KMS-11 (cell line): ENCODE data around the gene SGCE.

Experiments
- H2AFZ ChIP-seq: fragments of 200-600 bp; sonication (generic); 2 replicates; pipeline ENCODE4 v1.6.1; 2016; ENCODE audit warnings: antibody characterized with exemption, mixed run types, low read depth
- H3K27ac ChIP-seq: fragments of 200-600 bp; sonication (generic); 2 replicates; pipeline ENCODE4 v1.6.1; 2016; ENCODE audit warnings: mild to moderate bottlenecking, mixed run types
- H3K27me3 ChIP-seq: fragments of 200-600 bp; sonication (generic); 2 replicates; pipeline ENCODE4 v1.6.1; 2017; ENCODE audit warnings: mild to moderate bottlenecking, low read depth, mixed run types, moderate library complexity; ENCODE audit not compliant: insufficient read depth
- H3K36me3 ChIP-seq: fragments of 200-600 bp; sonication (generic); 2 replicates; pipeline ENCODE4 v1.6.1; 2017; ENCODE audit warnings: mild to moderate bottlenecking, mixed run types; ENCODE audit not compliant: insufficient read depth
- H3K4me1 ChIP-seq: fragments of 200-600 bp; sonication (generic); 2 replicates; pipeline ENCODE4 v1.6.1; 2016; ENCODE audit warnings: mild to moderate bottlenecking, low read depth, mixed run types; ENCODE audit not compliant: poor library complexity, severe bottlenecking
- H3K4me2 ChIP-seq: fragments of 200-600 bp; sonication (generic); 2 replicates; pipeline ENCODE4 v1.7.0; 2016; ENCODE audit warnings: mild to moderate bottlenecking, mixed run types
- H3K4me3 ChIP-seq: fragments of 200-600 bp; sonication (generic); IDR thresholded peaks from 2 replicates; pipeline ENCODE4 v1.6.1; 2017; ENCODE audit warnings: low read depth, low read length, mixed read lengths; ENCODE audit not compliant: insufficient read depth
- H3K79me2 ChIP-seq: fragments of 200-600 bp; sonication (generic); 2 replicates; pipeline ENCODE4 v1.6.1; 2016; ENCODE audit warnings: low read depth, mixed run types; ENCODE audit not compliant: insufficient read depth
- H3K9ac ChIP-seq: fragments of 200-600 bp; sonication (generic); 2 replicates; pipeline ENCODE4 v1.6.1; 2016; ENCODE audit warnings: mild to moderate bottlenecking, mixed run types
- H4K20me1 ChIP-seq: fragments of 200-600 bp; sonication (generic); 2 replicates; pipeline ENCODE4 v1.6.1; 2016; ENCODE audit warnings: mild to moderate bottlenecking, mixed run types; ENCODE audit not compliant: insufficient read depth
- CTCF ChIP-seq: fragments of 200-600 bp; sonication (generic); conservative IDR thresholded peaks from 2 replicates; pipeline ENCODE4 v1.6.1; 2017; ENCODE audit warnings: low read depth, mild to moderate bottlenecking, antibody characterized with exemption, low read length, moderate library complexity, mixed read lengths

SGCE gene

GRCh38 chr7:94575646-94576045, 80.3 kb downstream of the SGCE start:
- Histone ChIP-seq H3K9ac (no peak overlapping the region), H3K4me3 (no peak overlapping the region), H3K36me3 (no peaks in the 10 kb centered on the region), H3K4me1 (peaks cover 38% of the 10 kb centered on the region), H2AFZ (no peak overlapping the region), H3K79me2 (no peaks in the 10 kb centered on the region), H3K27me3 (no peaks in the 10 kb centered on the region), H3K27ac (no peak overlapping the region), H4K20me1 (no peaks in the 10 kb centered on the region), H3K4me2 (no peak overlapping the region)
- TF ChIP-seq CTCF, result no peak

DNA sequence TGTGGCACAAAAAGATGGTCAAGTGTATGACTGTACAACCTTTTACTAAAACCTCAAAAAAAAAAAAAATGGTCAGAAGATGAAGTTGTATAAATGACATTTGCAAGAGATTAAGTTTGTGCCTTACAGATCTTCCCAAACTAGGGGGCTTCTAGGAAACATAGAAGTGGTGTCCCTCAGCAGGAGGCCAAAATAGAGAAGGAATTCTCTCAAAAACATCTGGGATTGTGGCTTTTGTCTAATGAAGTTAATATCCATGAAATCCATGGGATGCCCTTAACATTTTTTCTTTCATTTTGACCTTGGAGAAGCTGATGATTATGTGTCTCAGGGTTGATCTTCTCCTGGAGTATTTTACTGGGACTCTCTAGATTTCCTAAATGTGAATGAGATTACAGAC, 84.1 kb downstream of the SGCE start:
- H3K79me2 ChIP-seq, result no peaks in the 10 kb centered on the region
- H3K27me3 ChIP-seq, result no peaks in the 10 kb centered on the region

DNA sequence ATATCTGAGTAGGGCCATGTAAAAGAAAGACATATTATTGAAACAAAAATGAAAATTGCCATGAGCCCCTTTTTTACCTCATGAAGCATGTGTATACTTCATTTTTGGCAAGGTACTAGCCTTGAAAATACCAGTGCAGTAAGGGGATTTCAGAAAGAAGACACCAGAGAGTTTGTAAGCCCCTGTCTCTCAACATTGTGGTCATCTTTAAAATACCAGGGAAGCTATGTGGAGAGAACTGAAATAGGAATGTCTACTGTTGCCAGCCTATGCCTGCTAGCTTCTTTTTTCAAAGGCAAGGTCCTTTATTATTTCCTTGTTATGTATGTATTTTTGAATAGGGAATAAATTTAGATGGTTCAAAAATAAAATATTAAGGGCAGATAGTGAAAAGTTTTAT, 88.5 kb downstream of the SGCE start:
- no peaks in the 10 kb centered on the region for H4K20me1 ChIP-seq
- H3K27me3 ChIP-seq, result no peaks in the 10 kb centered on the region
- no peak overlapping the region; the same call in 1 of the 2 replicates for H3K4me2 ChIP-seq
- no peak overlapping the region for H3K4me3 ChIP-seq
- H3K79me2 ChIP-seq, result no peaks in the 10 kb centered on the region
- no peak overlapping the region for H3K27ac ChIP-seq
- no peak for TF ChIP-seq CTCF
- H3K4me1 ChIP-seq, result no peaks in the 10 kb centered on the region
- no peak overlapping the region for H3K9ac ChIP-seq
- no peak overlapping the region for H2AFZ ChIP-seq
- H3K36me3 ChIP-seq, result no peaks in the 10 kb centered on the region

More for the DNA sequence above, 84.1 kb downstream of the SGCE start:
- Histone ChIP-seq H3K27ac (no peak overlapping the region), H3K36me3 (no peaks in the 10 kb centered on the region), H2AFZ (no peak overlapping the region), H4K20me1 (no peaks in the 10 kb centered on the region), H3K4me2 (no peak overlapping the region), H3K4me1 (no peaks in the 10 kb centered on the region), H3K9ac (no peak overlapping the region), H3K4me3 (no peak overlapping the region)
- no peak for TF ChIP-seq CTCF

DNA sequence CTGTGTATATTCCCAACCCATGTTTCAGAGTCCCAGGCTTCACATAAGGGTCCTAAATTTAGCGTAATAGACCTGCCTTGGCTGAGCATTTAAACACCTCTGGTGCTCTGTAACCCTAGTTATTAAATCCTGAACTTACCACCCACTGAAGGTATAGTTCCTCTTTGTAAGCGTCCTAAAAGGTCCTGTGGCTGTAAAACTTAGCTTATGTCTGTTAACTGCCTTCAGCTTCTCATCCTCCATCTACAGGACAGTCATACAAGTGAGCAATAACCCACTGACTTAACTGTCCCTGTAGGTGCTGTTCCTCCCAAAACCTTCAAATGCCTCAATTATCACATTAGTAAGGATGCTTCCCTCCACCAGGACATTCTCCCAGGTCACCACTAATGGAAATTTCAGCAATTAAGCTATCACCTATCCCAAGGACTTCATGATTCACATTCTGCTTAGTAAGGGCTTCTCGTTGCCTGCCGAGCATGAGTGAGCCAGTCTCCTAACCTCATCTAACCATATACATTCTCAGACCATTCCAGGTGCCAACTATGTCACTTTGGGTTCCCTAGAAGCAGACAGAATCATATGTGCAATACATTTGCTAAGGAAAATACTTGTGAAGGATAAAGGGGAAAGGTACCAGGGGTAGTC, 90.6 kb downstream of the SGCE start:
- Histone ChIP-seq H3K4me3 (no peak overlapping the region), H3K9ac (no peak overlapping the region), H3K4me2 (no peak overlapping the region), H2AFZ (no peak overlapping the region), H3K27ac (no peak overlapping the region), H3K36me3 (no peaks in the 10 kb centered on the region), H3K79me2 (no peaks in the 10 kb centered on the region), H3K27me3 (no peaks in the 10 kb centered on the region), H3K4me1 (no peaks in the 10 kb centered on the region), H4K20me1 (no peaks in the 10 kb centered on the region)
- no peak for TF ChIP-seq CTCF
